Hepatocyte (in vitro differentiated cells): ENCODE measurements around the gene CAPN15.

Experiments used
- EZH2 ChIP-seq: fragments of 200-600 bp; sonication (generic); IDR thresholded peaks from 2 replicates; pipeline ENCODE4 v1.6.1; 2016; ENCODE audit warnings: antibody characterized with exemption, mild to moderate bottlenecking, borderline replicate concordance
- EZH2phosphoT487 ChIP-seq: fragments of 200-600 bp; sonication (generic); IDR thresholded peaks from one replicate; pipeline ENCODE4 v1.6.1; 2018; ENCODE audit warnings: antibody characterized with exemption, mild to moderate bottlenecking, low read depth, moderate library complexity; ENCODE audit not compliant: unreplicated experiment, severe bottlenecking
- TF ChIP-seq, protein P1 (sequence below): fragments of 200-600 bp; sonication (generic); IDR thresholded peaks from 2 replicates; pipeline ENCODE4 v1.5.1; 2016; ENCODE audit warnings: antibody characterized with exemption, mild to moderate bottlenecking; ENCODE audit not compliant: poor library complexity

DNA sequence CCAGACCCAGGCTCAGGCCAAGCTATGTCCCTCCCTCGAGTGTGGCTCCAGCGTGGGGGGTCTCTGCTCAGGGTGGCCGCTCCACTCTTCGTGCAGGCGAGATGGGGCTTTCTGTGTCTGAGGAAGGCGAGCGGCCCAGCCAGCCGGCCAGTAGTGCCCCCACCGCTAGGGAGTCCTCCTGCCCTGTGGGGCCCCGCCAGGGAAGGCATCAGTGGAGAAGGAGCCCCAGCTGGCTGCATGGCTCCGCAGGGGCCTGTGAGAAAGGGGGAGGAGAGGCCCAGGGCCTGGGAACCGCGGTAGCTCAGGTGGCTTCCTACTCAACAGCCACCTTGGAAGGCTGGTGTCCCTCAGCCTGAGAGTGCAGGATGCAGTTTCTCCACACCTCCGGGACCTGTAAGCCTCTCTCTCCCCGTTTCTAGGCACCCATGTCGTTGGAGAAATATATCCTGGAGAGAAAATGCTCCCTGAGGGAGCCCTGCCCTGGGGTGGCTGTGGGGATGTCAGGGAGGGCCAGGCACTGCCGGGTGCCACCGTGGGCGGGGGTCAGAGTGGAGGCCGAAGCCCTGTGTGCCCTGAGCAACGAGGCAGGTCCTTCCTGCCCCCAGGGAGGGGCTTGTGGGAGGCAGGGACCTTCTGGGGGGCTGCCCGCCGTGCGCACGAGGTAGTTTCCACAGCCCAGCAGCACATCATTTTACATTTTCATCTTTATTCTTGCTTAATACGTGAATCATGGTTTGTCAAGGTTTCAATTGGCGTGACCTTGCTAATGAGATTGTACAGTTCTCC lies 45.5 kb downstream of the CAPN15 start:
- TF ChIP-seq, protein P1, sequence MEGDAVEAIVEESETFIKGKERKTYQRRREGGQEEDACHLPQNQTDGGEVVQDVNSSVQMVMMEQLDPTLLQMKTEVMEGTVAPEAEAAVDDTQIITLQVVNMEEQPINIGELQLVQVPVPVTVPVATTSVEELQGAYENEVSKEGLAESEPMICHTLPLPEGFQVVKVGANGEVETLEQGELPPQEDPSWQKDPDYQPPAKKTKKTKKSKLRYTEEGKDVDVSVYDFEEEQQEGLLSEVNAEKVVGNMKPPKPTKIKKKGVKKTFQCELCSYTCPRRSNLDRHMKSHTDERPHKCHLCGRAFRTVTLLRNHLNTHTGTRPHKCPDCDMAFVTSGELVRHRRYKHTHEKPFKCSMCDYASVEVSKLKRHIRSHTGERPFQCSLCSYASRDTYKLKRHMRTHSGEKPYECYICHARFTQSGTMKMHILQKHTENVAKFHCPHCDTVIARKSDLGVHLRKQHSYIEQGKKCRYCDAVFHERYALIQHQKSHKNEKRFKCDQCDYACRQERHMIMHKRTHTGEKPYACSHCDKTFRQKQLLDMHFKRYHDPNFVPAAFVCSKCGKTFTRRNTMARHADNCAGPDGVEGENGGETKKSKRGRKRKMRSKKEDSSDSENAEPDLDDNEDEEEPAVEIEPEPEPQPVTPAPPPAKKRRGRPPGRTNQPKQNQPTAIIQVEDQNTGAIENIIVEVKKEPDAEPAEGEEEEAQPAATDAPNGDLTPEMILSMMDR, result no peak
- TF ChIP-seq EZH2, result no peak
- no peak for TF ChIP-seq EZH2phosphoT487
